Ishikawa (cell line): ENCODE data around the gene CHRNA5.

Experiments used
- TCF12 ChIP-seq: IDR thresholded peaks from 2 replicates; pipeline ENCODE4 v1.6.1; 2012; ENCODE audit warnings: low read depth
- YY1 ChIP-seq: IDR thresholded peaks from 2 replicates; pipeline ENCODE4 v1.6.1; 2012; ENCODE audit warnings: low read depth
- TF ChIP-seq, protein P1 (sequence below): IDR thresholded peaks from 2 replicates; pipeline ENCODE4 v1.6.1; 2012; ENCODE audit warnings: low read depth, mild to moderate bottlenecking
- TF ChIP-seq, protein P2 (sequence below): IDR thresholded peaks from 2 replicates; pipeline ENCODE4 v1.6.1; 2012

Gene CHRNA5

DNA sequence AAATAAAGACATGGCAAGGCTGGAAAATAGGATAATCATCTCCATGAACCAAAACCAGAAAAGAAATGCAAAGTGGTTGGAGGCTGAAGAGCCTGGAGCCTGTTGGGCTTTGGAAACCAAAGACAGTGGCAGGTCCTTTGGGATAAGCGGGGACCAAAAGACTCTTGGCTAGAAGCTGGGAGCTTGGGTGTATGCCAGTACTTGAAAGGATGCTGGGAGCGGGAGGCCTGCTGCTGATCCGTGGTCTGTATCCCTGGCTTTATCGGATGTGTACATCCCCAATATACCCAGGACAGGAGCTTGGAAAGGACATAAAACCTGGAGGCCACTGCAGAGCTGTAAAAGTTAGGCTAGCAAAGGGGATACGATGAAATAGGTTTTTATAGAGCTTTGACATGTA lies 77.0 kb downstream of the CHRNA5 start:
- TF ChIP-seq TCF12, result no peak
- TF ChIP-seq, protein P1, sequence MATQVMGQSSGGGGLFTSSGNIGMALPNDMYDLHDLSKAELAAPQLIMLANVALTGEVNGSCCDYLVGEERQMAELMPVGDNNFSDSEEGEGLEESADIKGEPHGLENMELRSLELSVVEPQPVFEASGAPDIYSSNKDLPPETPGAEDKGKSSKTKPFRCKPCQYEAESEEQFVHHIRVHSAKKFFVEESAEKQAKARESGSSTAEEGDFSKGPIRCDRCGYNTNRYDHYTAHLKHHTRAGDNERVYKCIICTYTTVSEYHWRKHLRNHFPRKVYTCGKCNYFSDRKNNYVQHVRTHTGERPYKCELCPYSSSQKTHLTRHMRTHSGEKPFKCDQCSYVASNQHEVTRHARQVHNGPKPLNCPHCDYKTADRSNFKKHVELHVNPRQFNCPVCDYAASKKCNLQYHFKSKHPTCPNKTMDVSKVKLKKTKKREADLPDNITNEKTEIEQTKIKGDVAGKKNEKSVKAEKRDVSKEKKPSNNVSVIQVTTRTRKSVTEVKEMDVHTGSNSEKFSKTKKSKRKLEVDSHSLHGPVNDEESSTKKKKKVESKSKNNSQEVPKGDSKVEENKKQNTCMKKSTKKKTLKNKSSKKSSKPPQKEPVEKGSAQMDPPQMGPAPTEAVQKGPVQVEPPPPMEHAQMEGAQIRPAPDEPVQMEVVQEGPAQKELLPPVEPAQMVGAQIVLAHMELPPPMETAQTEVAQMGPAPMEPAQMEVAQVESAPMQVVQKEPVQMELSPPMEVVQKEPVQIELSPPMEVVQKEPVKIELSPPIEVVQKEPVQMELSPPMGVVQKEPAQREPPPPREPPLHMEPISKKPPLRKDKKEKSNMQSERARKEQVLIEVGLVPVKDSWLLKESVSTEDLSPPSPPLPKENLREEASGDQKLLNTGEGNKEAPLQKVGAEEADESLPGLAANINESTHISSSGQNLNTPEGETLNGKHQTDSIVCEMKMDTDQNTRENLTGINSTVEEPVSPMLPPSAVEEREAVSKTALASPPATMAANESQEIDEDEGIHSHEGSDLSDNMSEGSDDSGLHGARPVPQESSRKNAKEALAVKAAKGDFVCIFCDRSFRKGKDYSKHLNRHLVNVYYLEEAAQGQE, result no peak
- TF ChIP-seq, protein P2, sequence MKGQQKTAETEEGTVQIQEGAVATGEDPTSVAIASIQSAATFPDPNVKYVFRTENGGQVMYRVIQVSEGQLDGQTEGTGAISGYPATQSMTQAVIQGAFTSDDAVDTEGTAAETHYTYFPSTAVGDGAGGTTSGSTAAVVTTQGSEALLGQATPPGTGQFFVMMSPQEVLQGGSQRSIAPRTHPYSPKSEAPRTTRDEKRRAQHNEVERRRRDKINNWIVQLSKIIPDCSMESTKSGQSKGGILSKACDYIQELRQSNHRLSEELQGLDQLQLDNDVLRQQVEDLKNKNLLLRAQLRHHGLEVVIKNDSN, result no peak
- TF ChIP-seq YY1, result no peak
